Stomach (tissue), 4 donors: Measurements from ENCODE around the gene CENPM.

Experiments used
- POLR2A ChIP-seq, 4 donors: fragments of 450-650 bp; IDR thresholded peaks; one replicate each; pipeline ENCODE4 v1.6.1; 2016; ENCODE audit warnings: antibody characterized with exemption in 4 of 4, control low read depth in 2 of 4, mild to moderate bottlenecking in 1 of 4, moderate library complexity in 1 of 4
- TF ChIP-seq, protein P1 (sequence below), 7 experiments: fragments of 450-650 bp in 4 of 7; fragments of 200-600 bp in 3 of 7; sonication (generic) in 3 of 7; IDR thresholded peaks; one replicate each; pipeline ENCODE4 v1.5.1; 2016 to 2019; ENCODE audit warnings: antibody characterized with exemption in 7 of 7, control low read depth in 2 of 7, mild to moderate bottlenecking in 1 of 7

DNA sequence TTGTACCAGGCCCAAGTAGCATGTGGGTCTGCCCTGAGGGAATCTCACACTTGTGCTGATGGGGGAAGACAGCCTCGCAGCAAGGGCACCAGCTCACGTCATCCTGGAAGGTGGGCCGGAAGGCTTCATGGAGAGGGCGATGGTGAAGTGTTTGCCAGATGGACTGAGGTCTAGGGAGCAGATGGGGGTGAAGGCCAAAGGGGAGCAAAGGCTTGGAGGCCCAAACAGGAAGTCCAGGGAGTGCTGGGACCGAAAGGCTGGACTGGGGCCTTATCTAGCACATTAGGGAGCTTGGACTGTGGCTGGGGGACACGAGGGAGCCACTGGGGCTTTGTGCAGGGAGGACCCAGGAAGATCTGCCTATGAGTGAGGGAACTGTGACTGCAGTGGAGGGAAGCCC lies 19.1 kb downstream of the CENPM start:
- no peak for TF ChIP-seq POLR2A (IDR thresholded peaks at IDR 0.05)
- TF ChIP-seq, protein P1, sequence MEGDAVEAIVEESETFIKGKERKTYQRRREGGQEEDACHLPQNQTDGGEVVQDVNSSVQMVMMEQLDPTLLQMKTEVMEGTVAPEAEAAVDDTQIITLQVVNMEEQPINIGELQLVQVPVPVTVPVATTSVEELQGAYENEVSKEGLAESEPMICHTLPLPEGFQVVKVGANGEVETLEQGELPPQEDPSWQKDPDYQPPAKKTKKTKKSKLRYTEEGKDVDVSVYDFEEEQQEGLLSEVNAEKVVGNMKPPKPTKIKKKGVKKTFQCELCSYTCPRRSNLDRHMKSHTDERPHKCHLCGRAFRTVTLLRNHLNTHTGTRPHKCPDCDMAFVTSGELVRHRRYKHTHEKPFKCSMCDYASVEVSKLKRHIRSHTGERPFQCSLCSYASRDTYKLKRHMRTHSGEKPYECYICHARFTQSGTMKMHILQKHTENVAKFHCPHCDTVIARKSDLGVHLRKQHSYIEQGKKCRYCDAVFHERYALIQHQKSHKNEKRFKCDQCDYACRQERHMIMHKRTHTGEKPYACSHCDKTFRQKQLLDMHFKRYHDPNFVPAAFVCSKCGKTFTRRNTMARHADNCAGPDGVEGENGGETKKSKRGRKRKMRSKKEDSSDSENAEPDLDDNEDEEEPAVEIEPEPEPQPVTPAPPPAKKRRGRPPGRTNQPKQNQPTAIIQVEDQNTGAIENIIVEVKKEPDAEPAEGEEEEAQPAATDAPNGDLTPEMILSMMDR (IDR thresholded peaks at IDR 0.05): no peak
